Kidney epithelial cell (primary cell): ENCODE data around the gene CACNB4. TPM values are rescaled to one million over a fixed set of nuclear protein-coding genes. Genes with fewer than 3 reads are reported as not detected.

Experiments used
- DNase-seq: peaks from one replicate; pipeline ENCODE4 v3.0.0-alpha.2; 2010; ENCODE audit warnings: low read depth
- H3K27me3 ChIP-seq: 2 replicates; pipeline ENCODE4 v1.6.0; 2011; ENCODE audit warnings: low read length; ENCODE audit not compliant: control insufficient read depth, insufficient read depth
- H3K36me3 ChIP-seq: 2 replicates; pipeline ENCODE4 v1.5.1; 2011; ENCODE audit warnings: low read length; ENCODE audit not compliant: control insufficient read depth, insufficient read depth
- H3K4me3 ChIP-seq: 2 replicates; pipeline ENCODE4 v1.5.1; 2011; ENCODE audit warnings: low read depth, mild to moderate bottlenecking, control low read depth, low read length
- CTCF ChIP-seq: IDR thresholded peaks from 2 replicates; pipeline ENCODE4 v1.5.1; 2011; ENCODE audit warnings: mild to moderate bottlenecking, moderate library complexity, low read length, control low read depth, inconsistent platforms; ENCODE audit not compliant: insufficient read depth, poor library complexity, severe bottlenecking
- total RNA-seq: library from RNA; depleted of rRNA; stranded (reverse); fragments of >200 nt; gene quantifications from 2 replicates; pipeline ENCODE4 v1.2.3, GENCODE V29; 2015

The CACNB4 gene
- total RNA-seq, 1 donor from 2014 or later: 0.79 TPM

GRCh38 chr2:151886241-151886640, 212.6 kb downstream of the CACNB4 start:
- no peak for DNase-seq
- no peaks in the 10 kb centered on the region for H3K27me3 ChIP-seq

GRCh38 chr2:151882786-151883445, 215.9 kb downstream of the CACNB4 start:
- no peak for DNase-seq
- Histone ChIP-seq H3K4me3 (no peak overlapping the region), H3K27me3 (no peaks in the 10 kb centered on the region), H3K36me3 (no peaks in the 10 kb centered on the region)
- no peak for TF ChIP-seq CTCF

More at GRCh38 chr2:151886241-151886640, 212.6 kb downstream of the CACNB4 start:
- H3K36me3 ChIP-seq: no peaks in the 10 kb centered on the region
- TF ChIP-seq CTCF: no peak
- H3K4me3 ChIP-seq: no peak overlapping the region

- no peak overlapping the region for H3K4me3 ChIP-seq
- no peaks in the 10 kb centered on the region for H3K36me3 ChIP-seq
- H3K27me3 ChIP-seq: no peaks in the 10 kb centered on the region
- no peak for TF ChIP-seq CTCF
- DNase-seq: no peak
Observed at GRCh38 chr2:151881342-151881741, 217.5 kb downstream of the CACNB4 start.

GRCh38 chr2:151880586-151880985, 218.3 kb downstream of the CACNB4 start:
- H3K4me3 ChIP-seq: no peak overlapping the region
- no peak for DNase-seq
- TF ChIP-seq CTCF: no peak
- H3K27me3 ChIP-seq: no peaks in the 10 kb centered on the region
- H3K36me3 ChIP-seq: no peaks in the 10 kb centered on the region

GRCh38 chr2:151878655-151879563, 219.9 kb downstream of the CACNB4 start:
- no peak for TF ChIP-seq CTCF
- H3K4me3 ChIP-seq: no peak overlapping the region
- no peaks in the 10 kb centered on the region for H3K27me3 ChIP-seq
- no peaks in the 10 kb centered on the region for H3K36me3 ChIP-seq
- DNase-seq: peak; percentile 34
